ENCODE measurements around the gene PPFIBP1. TPM values are rescaled to one million over a fixed set of nuclear protein-coding genes. Genes with fewer than 3 reads are reported as not detected.
A peak's percentile ranks its signal among the peaks of the same experiment; 100 is the strongest.

PPFIBP1 gene
- polyA plus RNA-seq, 1 of the 3 experiments (the other 2 are of a cell fraction): 55.0 TPM

GRCh38 chr12:27623645-27624044 lies 99.6 kb downstream of the PPFIBP1 start (continued):
- TF ChIP-seq TAF1 (IDR thresholded peaks at IDR 0.05; ENCODE audit: borderline replicate concordance, low read depth, low read length): no peak
- TF ChIP-seq TCF12 (IDR thresholded peaks at IDR 0.05): peak; percentile 91
- no peak for TF ChIP-seq USF1 (IDR thresholded peaks at IDR 0.05; ENCODE audit: borderline replicate concordance, low read depth)
- TF ChIP-seq MAX (IDR thresholded peaks at IDR 0.05; ENCODE audit: low read depth): 0 out of 2 replicates have a peak, but pooled peaks have one; percentile 50
- no peak for TF ChIP-seq TEAD4 (IDR thresholded peaks at IDR 0.05; ENCODE audit: borderline replicate concordance, insufficient read depth)
- no peak for TF ChIP-seq RFX5 (IDR thresholded peaks at IDR 0.05; ENCODE audit: low read length)
- no peak for TF ChIP-seq IRF3 (IDR thresholded peaks at IDR 0.05; ENCODE audit: low read depth, low read length)
- TF ChIP-seq MEF2A (IDR thresholded peaks at IDR 0.05; ENCODE audit: borderline replicate concordance, low read depth): peak; percentile 23; the same call in 1 of the 2 replicates
- no peak for TF ChIP-seq GABPA (IDR thresholded peaks at IDR 0.05; ENCODE audit: low read depth)
- TF ChIP-seq YY1 (IDR thresholded peaks at IDR 0.05; ENCODE audit: low read depth): no peak
- peak; percentile 63 for TF ChIP-seq NFIC (IDR thresholded peaks at IDR 0.05; ENCODE audit: borderline replicate concordance)
- no peak for TF ChIP-seq USF2 (IDR thresholded peaks at IDR 0.05; ENCODE audit: borderline replicate concordance, low read depth, low read length)
- TF ChIP-seq CHD2 (IDR thresholded peaks at IDR 0.05; ENCODE audit: low read length, partially characterized antibody): no peak
- no peak for TF ChIP-seq RCOR1 (IDR thresholded peaks at IDR 0.05; ENCODE audit: low read length)
- no peak for TF ChIP-seq ELF1 (IDR thresholded peaks at IDR 0.05)
- no peak for TF ChIP-seq MXI1 (IDR thresholded peaks at IDR 0.05; ENCODE audit: low read depth, low read length)
- TF ChIP-seq FOSL2 (IDR thresholded peaks at IDR 0.05; ENCODE audit: borderline replicate concordance, low read depth): peak; percentile 74

GRCh38 chr12:27624586-27624985 lies 100.6 kb downstream of the PPFIBP1 start:
- H2AFZ ChIP-seq (ENCODE audit: low read depth): no peak overlapping the region
- no peaks in the 10 kb centered on the region for H3K27me3 ChIP-seq (ENCODE audit: insufficient read depth)
- H3K4me2 ChIP-seq: peak overlapping the region; percentile 51; the same call in 1 of the 2 replicates
- peak overlapping the region; percentile 37; the same call in 1 of the 2 replicates for H3K9ac ChIP-seq
- H4K20me1 ChIP-seq (ENCODE audit: insufficient read depth): no peaks in the 10 kb centered on the region
- ChIA-PET CTCF (interaction anchor here (1.2 kb wide), 1 partner anchor 28 kb away, joined by 3 read pairs; no protein-coding TSS in a partner anchor), POLR2A (no interaction called here)
- no peaks in the 10 kb centered on the region for H3K9me2 ChIP-seq
- H3K27ac ChIP-seq (ENCODE audit: low read depth in 2 of 2, low read length in 1 of 2): peak overlapping the region in 1 of 2 experiments; percentile 98; a peak in 2 of 4 replicates
- WGBS (ENCODE audit: low lambda C conversion rate): 90% methylated on average over 4 of the region's 4 CpGs
- peaks cover 9 to 63% of the 10 kb centered on the region in 2 experiments; a peak in 3 of 4 replicates for H3K4me1 ChIP-seq (ENCODE audit: control insufficient read depth in 1 of 2, insufficient read depth in 2 of 2, low read depth in 1 of 2, low read length in 1 of 2)
- H3F3A ChIP-seq (replicated peaks; ENCODE audit: insufficient read depth): peaks cover 66% of the 10 kb centered on the region
- TF ChIP-seq RFX5 (IDR thresholded peaks at IDR 0.05; ENCODE audit: low read length) (no peak), ZBTB33 (IDR thresholded peaks at IDR 0.05; ENCODE audit: borderline replicate concordance, low read depth) (no peak)
- DNase-seq: no peak
- H3K9me3 ChIP-seq: no peaks in the 10 kb centered on the region
- H3K36me3 ChIP-seq (replicated peaks in 1 of 2; ENCODE audit: control insufficient read depth in 1 of 2, insufficient read depth in 2 of 2, low read length in 1 of 2): peaks cover 0 to 1% of the 10 kb centered on the region in 2 experiments
- H3K79me2 ChIP-seq (ENCODE audit: insufficient read depth): peaks cover 90% of the 10 kb centered on the region
- no peak overlapping the region for H3K4me3 ChIP-seq (ENCODE audit: low read depth in 2 of 2, low read length in 1 of 2)

Measured in SK-N-SH (cell line).